Measurements from ENCODE around the gene CCDC13.

The CCDC13 gene

GRCh38 chr3:42741796-42742195 is 31.3 kb downstream of the CCDC13 start:
- Histone ChIP-seq H3K27me3 (replicated peaks; ENCODE audit: control insufficient read depth, insufficient read depth, low read length) (no peaks in the 10 kb centered on the region), H3K9me3 (ENCODE audit: control insufficient read depth, low read length) (no peaks in the 10 kb centered on the region), H3K9ac (ENCODE audit: low read length) (no peak overlapping the region), H3K4me1 (ENCODE audit: control insufficient read depth, insufficient read depth, low read length) (peaks cover 9% of the 10 kb centered on the region), H3K36me3 (ENCODE audit: control insufficient read depth, insufficient read depth, low read length, severe bottlenecking) (no peaks in the 10 kb centered on the region), H3K4me3 (ENCODE audit: low read length) (no peak overlapping the region)
- DNase-seq (ENCODE audit: low read depth), result no peak

GRCh38 chr3:42739401-42740158 is 33.5 kb downstream of the CCDC13 start:
- Histone ChIP-seq H3K27me3 (replicated peaks; ENCODE audit: control insufficient read depth, insufficient read depth, low read length) (no peaks in the 10 kb centered on the region), H3K36me3 (ENCODE audit: control insufficient read depth, insufficient read depth, low read length, severe bottlenecking) (no peaks in the 10 kb centered on the region), H3K4me3 (ENCODE audit: low read length) (no peak overlapping the region), H3K9me3 (ENCODE audit: control insufficient read depth, low read length) (no peaks in the 10 kb centered on the region), H3K4me1 (ENCODE audit: control insufficient read depth, insufficient read depth, low read length) (no peaks in the 10 kb centered on the region), H3K9ac (ENCODE audit: low read length) (no peak overlapping the region)
- no peak for DNase-seq (ENCODE audit: low read depth)

GRCh38 chr3:42736531-42736930 is 36.5 kb downstream of the CCDC13 start:
- no peak for DNase-seq (ENCODE audit: low read depth)

GRCh38 chr3:42736081-42736480 is 37.0 kb downstream of the CCDC13 start:
- Histone ChIP-seq H3K9ac (ENCODE audit: low read length) (no peak overlapping the region), H3K4me1 (ENCODE audit: control insufficient read depth, insufficient read depth, low read length) (no peaks in the 10 kb centered on the region), H3K9me3 (ENCODE audit: control insufficient read depth, low read length) (no peaks in the 10 kb centered on the region), H3K4me3 (ENCODE audit: low read length) (no peak overlapping the region), H3K27me3 (replicated peaks; ENCODE audit: control insufficient read depth, insufficient read depth, low read length) (no peaks in the 10 kb centered on the region), H3K36me3 (ENCODE audit: control insufficient read depth, insufficient read depth, low read length, severe bottlenecking) (no peaks in the 10 kb centered on the region)
- DNase-seq (ENCODE audit: low read depth), result no peak

More at GRCh38 chr3:42736531-42736930, 36.5 kb downstream of the CCDC13 start:
- Histone ChIP-seq H3K36me3 (ENCODE audit: control insufficient read depth, insufficient read depth, low read length, severe bottlenecking) (no peaks in the 10 kb centered on the region), H3K4me3 (ENCODE audit: low read length) (no peak overlapping the region), H3K4me1 (ENCODE audit: control insufficient read depth, insufficient read depth, low read length) (no peaks in the 10 kb centered on the region), H3K9me3 (ENCODE audit: control insufficient read depth, low read length) (no peaks in the 10 kb centered on the region), H3K27me3 (replicated peaks; ENCODE audit: control insufficient read depth, insufficient read depth, low read length) (no peaks in the 10 kb centered on the region), H3K9ac (ENCODE audit: low read length) (no peak overlapping the region)

GRCh38 chr3:42735615-42736014 is 37.4 kb downstream of the CCDC13 start:
- no peaks in the 10 kb centered on the region for H3K27me3 ChIP-seq (replicated peaks; ENCODE audit: control insufficient read depth, insufficient read depth, low read length)
- no peak overlapping the region for H3K9ac ChIP-seq (ENCODE audit: low read length)
- no peak for DNase-seq (ENCODE audit: low read depth)
- H3K9me3 ChIP-seq (ENCODE audit: control insufficient read depth, low read length), result no peaks in the 10 kb centered on the region
- H3K36me3 ChIP-seq (ENCODE audit: control insufficient read depth, insufficient read depth, low read length, severe bottlenecking), result no peaks in the 10 kb centered on the region
- no peak overlapping the region for H3K4me3 ChIP-seq (ENCODE audit: low read length)
- H3K4me1 ChIP-seq (ENCODE audit: control insufficient read depth, insufficient read depth, low read length), result no peaks in the 10 kb centered on the region

GRCh38 chr3:42735019-42735418 is 38.0 kb downstream of the CCDC13 start:
- H3K4me3 ChIP-seq (ENCODE audit: low read length), result no peak overlapping the region
- no peak for DNase-seq (ENCODE audit: low read depth)
- no peaks in the 10 kb centered on the region for H3K4me1 ChIP-seq (ENCODE audit: control insufficient read depth, insufficient read depth, low read length)
- H3K9ac ChIP-seq (ENCODE audit: low read length), result no peak overlapping the region
- H3K9me3 ChIP-seq (ENCODE audit: control insufficient read depth, low read length), result no peaks in the 10 kb centered on the region
- no peaks in the 10 kb centered on the region for H3K27me3 ChIP-seq (replicated peaks; ENCODE audit: control insufficient read depth, insufficient read depth, low read length)
- no peaks in the 10 kb centered on the region for H3K36me3 ChIP-seq (ENCODE audit: control insufficient read depth, insufficient read depth, low read length, severe bottlenecking)

GRCh38 chr3:42734263-42734860 is 38.7 kb downstream of the CCDC13 start:
- DNase-seq (ENCODE audit: low read depth), result no peak

GRCh38 chr3:42733501-42734262 is 39.4 kb downstream of the CCDC13 start:
- no peak for DNase-seq (ENCODE audit: low read depth)
- no peak overlapping the region for H3K9ac ChIP-seq (ENCODE audit: low read length)
- H3K4me3 ChIP-seq (ENCODE audit: low read length), result no peak overlapping the region
- no peaks in the 10 kb centered on the region for H3K27me3 ChIP-seq (replicated peaks; ENCODE audit: control insufficient read depth, insufficient read depth, low read length)
- no peaks in the 10 kb centered on the region for H3K4me1 ChIP-seq (ENCODE audit: control insufficient read depth, insufficient read depth, low read length)
- peaks cover 4% of the 10 kb centered on the region for H3K9me3 ChIP-seq (ENCODE audit: control insufficient read depth, low read length)
- H3K36me3 ChIP-seq (ENCODE audit: control insufficient read depth, insufficient read depth, low read length, severe bottlenecking), result no peaks in the 10 kb centered on the region

More at GRCh38 chr3:42734263-42734860, 38.7 kb downstream of the CCDC13 start:
- H3K9ac ChIP-seq (ENCODE audit: low read length), result no peak overlapping the region
- H3K36me3 ChIP-seq (ENCODE audit: control insufficient read depth, insufficient read depth, low read length, severe bottlenecking), result no peaks in the 10 kb centered on the region
- no peaks in the 10 kb centered on the region for H3K27me3 ChIP-seq (replicated peaks; ENCODE audit: control insufficient read depth, insufficient read depth, low read length)
- no peaks in the 10 kb centered on the region for H3K4me1 ChIP-seq (ENCODE audit: control insufficient read depth, insufficient read depth, low read length)
- no peak overlapping the region for H3K4me3 ChIP-seq (ENCODE audit: low read length)
- H3K9me3 ChIP-seq (ENCODE audit: control insufficient read depth, low read length), result no peaks in the 10 kb centered on the region

- Histone ChIP-seq H3K27me3 (replicated peaks; ENCODE audit: control insufficient read depth, insufficient read depth, low read length) (no peaks in the 10 kb centered on the region), H3K4me1 (ENCODE audit: control insufficient read depth, insufficient read depth, low read length) (no peaks in the 10 kb centered on the region), H3K4me3 (ENCODE audit: low read length) (no peak overlapping the region), H3K36me3 (ENCODE audit: control insufficient read depth, insufficient read depth, low read length, severe bottlenecking) (no peaks in the 10 kb centered on the region), H3K9ac (ENCODE audit: low read length) (no peak overlapping the region), H3K9me3 (ENCODE audit: control insufficient read depth, low read length) (peaks cover 4% of the 10 kb centered on the region)
- DNase-seq (ENCODE audit: low read depth), result no peak
These were observed 40.1 kb downstream of the CCDC13 start for GRCh38 chr3:42732829-42733459.

- Histone ChIP-seq H3K4me3 (ENCODE audit: low read length) (no peak overlapping the region), H3K9ac (ENCODE audit: low read length) (no peak overlapping the region), H3K27me3 (replicated peaks; ENCODE audit: control insufficient read depth, insufficient read depth, low read length) (no peaks in the 10 kb centered on the region), H3K4me1 (ENCODE audit: control insufficient read depth, insufficient read depth, low read length) (no peaks in the 10 kb centered on the region), H3K36me3 (ENCODE audit: control insufficient read depth, insufficient read depth, low read length, severe bottlenecking) (no peaks in the 10 kb centered on the region), H3K9me3 (ENCODE audit: control insufficient read depth, low read length) (peaks cover 4% of the 10 kb centered on the region)
- DNase-seq (ENCODE audit: low read depth), result no peak
These were observed 40.7 kb downstream of the CCDC13 start for GRCh38 chr3:42732196-42732828.

Data from adipocyte (in vitro differentiated cells).